Heart left ventricle (tissue), 16 donors: ENCODE results near the gene NAP1L4. TPM values are rescaled to one million over a fixed set of nuclear protein-coding genes. Genes with fewer than 3 reads are reported as not detected.

ENCODE experiments used
- ATAC-seq, 4 donors: fragments of 200-7000 bp; cut with Tn5 transposase; one replicate each; pipeline ENCODE4 v1.9.1; 2020 to 2022; ENCODE audit warnings: moderate library complexity in 4 of 4, mild to moderate bottlenecking in 3 of 4, moderate number of reproducible peaks in 1 of 4
- DNase-seq, 5 donors: peaks; one replicate each; pipeline ENCODE4 v3.0.0-alpha.2; 2020
- H3K27ac ChIP-seq, 12 donors: fragments of 200-600 bp; sonication (generic) in 4 of 12; one replicate each; pipeline versions ENCODE4 v1.5.0 to v1.8.0; 2016 to 2022; ENCODE audit warnings: mild to moderate bottlenecking in 2 of 12
- H3K27me3 ChIP-seq, 9 donors: fragments of 200-600 bp; sonication (generic) in 2 of 9; one replicate each; pipeline versions ENCODE4 v1.5.1 to v1.8.0; 2016 to 2022; ENCODE audit warnings: mild to moderate bottlenecking in 3 of 9
- H3K36me3 ChIP-seq, 9 donors: fragments of 200-600 bp; sonication (generic) in 2 of 9; one replicate each; pipeline versions ENCODE4 v1.5.0 to v1.8.0; 2018 to 2022; ENCODE audit warnings: mild to moderate bottlenecking in 2 of 9
- H3K4me1 ChIP-seq, 12 donors: fragments of 200-600 bp; sonication (generic) in 4 of 12; one replicate each; pipeline versions ENCODE4 v1.5.0 to v1.8.0; 2016 to 2022; ENCODE audit warnings: mild to moderate bottlenecking in 3 of 12
- H3K4me3 ChIP-seq, 12 donors: fragments of 200-600 bp; sonication (generic) in 4 of 12; one replicate each; pipeline versions ENCODE4 v1.5.0 to v1.8.0; 2017 to 2022; ENCODE audit warnings: mild to moderate bottlenecking in 9 of 12, moderate library complexity in 4 of 12
- H3K9me3 ChIP-seq, 12 donors: fragments of 200-600 bp; sonication (generic) in 4 of 12; one replicate each; pipeline versions ENCODE4 v1.5.0 to v1.8.0; 2016 to 2022; ENCODE audit warnings: mild to moderate bottlenecking in 1 of 12
- POLR2A ChIP-seq, 2 donors: fragments of 450-650 bp; IDR thresholded peaks; one replicate each; pipeline ENCODE4 v1.6.1; 2017; ENCODE audit warnings: antibody characterized with exemption in 2 of 2, mild to moderate bottlenecking in 2 of 2, moderate library complexity in 2 of 2
- WGBS, 4 donors: extraction: QIAGEN DNeasy Blood & Tissue Kit in 2 of 4; methylation state at CpG; one replicate each; pipeline versions ENCODE4 v1.1.5 to v1.1.7; 2013 to 2018; 5-methylcytosine and 5-hydroxymethylcytosine counted together
- intact Hi-C, 10 donors: fragments of 100-400 bp; cut with DNase I; formaldehyde crosslinking; loops; one replicate each; pipeline versions ENCODE4 v1.11.1 to v1.14.2; 2022
- polyA plus RNA-seq, 2 donors: library from polyadenylated mRNA; stranded (reverse); fragments of 200-250 nt; gene quantifications; one replicate each; pipeline ENCODE4 v1.2.3, GENCODE V29; 2013
- total RNA-seq, 9 donors: library from RNA; depleted of rRNA in 2 of 9; stranded (reverse); fragments of >200 nt in 2 of 9; fragmentation: NEBNext Ultra II Directional in 3 of 9; extraction: Animal tissue kit (Norgen Biotek cat#: 25700) in 3 of 9; gene quantifications; one replicate each; pipeline versions ENCODE4 v1.1.0 to v1.2.4, GENCODE V29; 2016 to 2023
- TF ChIP-seq, protein P1 (sequence below), 12 donors: fragments of 200-600 bp; sonication (generic) in 4 of 12; IDR thresholded peaks; one replicate each; pipeline versions ENCODE4 v1.5.0 to v1.8.0; 2018 to 2022; ENCODE audit warnings: antibody characterized with exemption in 12 of 12, mild to moderate bottlenecking in 5 of 12
- donor health status: ischemic (EF 13 %, LVEDD 7.1; RV severe dilation, severe dysfunction).
- donor health status: healthy with polysubstance abuse.
- donor health status: DM: no; HTN: yes; CAD: no.
- donor health status: DM: no; HTN: no; CAD: no.
- donor health status: ischemic (EF 25% LVEDD 6.9; RV normal size, moderate dysfunction).
- donor health status: ischemic (EF 25% LVEDD 5.7; RV mildly dilated, moderate dysfunction).
- donor health status: healthy.
- donor health status: DM: yes; HTN: yes; CAD: no.
- donor health status: ischemic (EF 35%, LVEDD 5.7; RV mildly dilated, moderate dysfunction).
- donor health status: nonischemic (EF 11% LVEDD 7.7; RV severe dilation, severe dysfunction).
- donor health status: DM: yes; HTN: yes; CAD: no.
- donor health status: PGD.
- donor health status: ischemic (EF 29% LVEDD 5.4; RV normal size, mild dysfunction).
- donor health status: nonischemic (EF 23%, LVEDD 6.1; RV moderate dilation, normal function).

Gene NAP1L4
- total and polyA plus RNA-seq, 11 donors, result 119 to 216 (median 167) TPM

DNA sequence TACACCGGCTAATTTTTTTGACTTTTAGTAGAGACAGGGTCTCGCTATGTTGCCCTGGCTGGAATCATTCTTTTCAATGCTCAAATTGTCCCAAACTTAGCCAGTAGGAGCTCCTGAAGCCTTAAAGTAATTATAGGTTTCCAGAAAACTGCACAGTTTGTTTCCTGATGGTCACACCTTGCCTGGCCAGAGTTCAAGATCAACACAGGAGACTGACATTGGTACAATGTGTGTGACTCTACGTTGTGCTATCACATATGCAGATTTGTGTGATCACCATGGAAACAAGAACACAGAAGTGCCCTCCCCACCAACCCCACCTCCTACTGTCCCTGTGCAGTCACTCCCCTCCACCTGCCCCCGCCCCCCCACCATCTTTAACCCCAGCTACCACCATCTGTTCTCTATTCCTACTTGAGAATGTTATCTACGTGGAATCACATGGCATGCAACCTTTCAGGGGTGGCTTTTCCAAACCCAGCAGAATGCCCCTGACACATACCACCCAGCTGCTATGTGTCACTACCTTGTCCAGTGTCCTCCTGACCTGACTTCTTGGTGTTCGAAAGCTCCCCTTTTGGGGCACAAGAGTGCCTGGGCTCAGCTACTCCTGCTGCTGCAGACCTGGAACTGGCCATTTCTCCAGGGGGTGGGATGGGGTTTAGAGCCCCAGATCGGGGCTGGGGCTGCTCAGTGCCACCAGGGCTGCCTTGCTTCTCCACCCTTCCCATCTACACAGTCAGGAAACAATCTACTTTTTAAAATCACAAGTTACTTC is 6.1 kb upstream of the NAP1L4 start:
- intact Hi-C loops, result loop anchor here in 1 of 10 donors (5.0 kb wide), 1 partner anchor 306 kb away; no protein-coding TSS in a partner anchor
- H3K9me3 ChIP-seq, result no peaks in the 10 kb centered on the region
- no peak overlapping the region for H3K4me3 ChIP-seq
- peaks cover 0 to 38% (median 31%) of the 10 kb centered on the region in 9 donors for H3K36me3 ChIP-seq
- H3K27me3 ChIP-seq, result no peaks in the 10 kb centered on the region
- H3K27ac ChIP-seq, result no peak overlapping the region
- TF ChIP-seq, protein P1, sequence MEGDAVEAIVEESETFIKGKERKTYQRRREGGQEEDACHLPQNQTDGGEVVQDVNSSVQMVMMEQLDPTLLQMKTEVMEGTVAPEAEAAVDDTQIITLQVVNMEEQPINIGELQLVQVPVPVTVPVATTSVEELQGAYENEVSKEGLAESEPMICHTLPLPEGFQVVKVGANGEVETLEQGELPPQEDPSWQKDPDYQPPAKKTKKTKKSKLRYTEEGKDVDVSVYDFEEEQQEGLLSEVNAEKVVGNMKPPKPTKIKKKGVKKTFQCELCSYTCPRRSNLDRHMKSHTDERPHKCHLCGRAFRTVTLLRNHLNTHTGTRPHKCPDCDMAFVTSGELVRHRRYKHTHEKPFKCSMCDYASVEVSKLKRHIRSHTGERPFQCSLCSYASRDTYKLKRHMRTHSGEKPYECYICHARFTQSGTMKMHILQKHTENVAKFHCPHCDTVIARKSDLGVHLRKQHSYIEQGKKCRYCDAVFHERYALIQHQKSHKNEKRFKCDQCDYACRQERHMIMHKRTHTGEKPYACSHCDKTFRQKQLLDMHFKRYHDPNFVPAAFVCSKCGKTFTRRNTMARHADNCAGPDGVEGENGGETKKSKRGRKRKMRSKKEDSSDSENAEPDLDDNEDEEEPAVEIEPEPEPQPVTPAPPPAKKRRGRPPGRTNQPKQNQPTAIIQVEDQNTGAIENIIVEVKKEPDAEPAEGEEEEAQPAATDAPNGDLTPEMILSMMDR (IDR thresholded peaks at IDR 0.05), result no peak
- TF ChIP-seq POLR2A (IDR thresholded peaks at IDR 0.05), result no peak
- no peak for DNase-seq
- no peak for ATAC-seq
- WGBS, 4 donors, result 85 to 88% (median 86%) methylated on average over 6 to 7 of the region's 7 CpGs
- peaks cover 0 to 24% (median 11%) of the 10 kb centered on the region in 12 donors for H3K4me1 ChIP-seq

DNA sequence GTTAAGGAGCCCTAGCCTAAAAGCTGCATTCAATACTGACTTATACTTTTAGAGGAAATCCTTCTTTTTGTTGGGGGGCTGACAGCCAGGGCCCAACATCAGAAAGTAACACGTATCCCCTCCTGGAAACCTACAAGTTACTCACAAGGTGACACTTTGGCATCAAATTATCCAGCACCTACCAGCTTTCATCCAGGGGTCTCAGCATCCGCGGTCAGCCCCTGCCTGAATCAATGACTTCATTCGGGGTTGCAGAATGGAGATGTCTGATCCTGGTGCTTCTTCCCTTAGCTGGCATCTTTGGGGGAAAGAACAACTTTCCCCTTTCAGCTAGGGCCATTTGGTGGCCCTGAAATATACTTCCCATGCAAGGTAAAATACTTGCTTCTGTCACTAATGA is 5.3 kb upstream of the NAP1L4 start:
- 89 to 97% (median 95%) methylated on average over 4 of the region's 4 CpGs for WGBS, 4 donors
- H3K4me3 ChIP-seq, result no peak overlapping the region
- DNase-seq (no peak), ATAC-seq (no peak)
- no peaks in the 10 kb centered on the region for H3K27me3 ChIP-seq
- peaks cover 0 to 30% (median 17%) of the 10 kb centered on the region in 12 donors for H3K4me1 ChIP-seq
- H3K36me3 ChIP-seq, result peaks cover 0 to 29% (median 22%) of the 10 kb centered on the region in 9 donors
- H3K9me3 ChIP-seq, result no peaks in the 10 kb centered on the region
- no peak overlapping the region for H3K27ac ChIP-seq
- TF ChIP-seq, protein P1 (IDR thresholded peaks at IDR 0.05), result no peak
- no peak for TF ChIP-seq POLR2A (IDR thresholded peaks at IDR 0.05)
- intact Hi-C loops, result loop anchor here in 1 of 10 donors (5.0 kb wide), 1 partner anchor 305 kb away; no protein-coding TSS in a partner anchor

DNA sequence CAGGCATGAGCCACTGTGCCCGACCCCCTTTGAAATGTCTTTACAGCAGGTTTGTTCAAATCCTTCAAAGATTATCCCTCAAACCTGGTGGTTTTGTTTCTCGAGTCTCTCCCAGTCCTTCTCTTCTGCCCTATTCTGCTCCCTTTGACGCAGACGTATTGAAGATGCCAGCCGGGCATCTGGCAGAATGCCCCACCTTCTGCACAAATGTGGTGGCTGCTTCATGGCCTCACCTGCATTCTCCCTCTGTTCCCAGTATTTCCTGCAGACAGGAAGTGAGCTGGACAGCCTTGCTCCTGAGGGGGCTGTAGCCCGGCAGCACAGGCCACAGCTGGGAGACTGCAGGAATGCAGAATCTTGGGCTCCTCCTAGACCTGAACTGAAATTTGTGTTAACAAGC is 4.8 kb upstream of the NAP1L4 start:
- intact Hi-C loops, result loop anchor here in 1 of 10 donors (5.0 kb wide), 1 partner anchor 305 kb away; no protein-coding TSS in a partner anchor
- H3K9me3 ChIP-seq, result no peaks in the 10 kb centered on the region
- peaks cover 0 to 29% (median 17%) of the 10 kb centered on the region in 12 donors for H3K4me1 ChIP-seq
- H3K4me3 ChIP-seq, result no peak overlapping the region
- DNase-seq, result no peak
- TF ChIP-seq, protein P1 (IDR thresholded peaks at IDR 0.05), result no peak
- no peak for TF ChIP-seq POLR2A (IDR thresholded peaks at IDR 0.05)
- no peaks in the 10 kb centered on the region for H3K27me3 ChIP-seq
- H3K27ac ChIP-seq, result no peak overlapping the region
- peaks cover 0 to 25% (median 18%) of the 10 kb centered on the region in 9 donors for H3K36me3 ChIP-seq
- WGBS, 4 donors, result 79 to 89% (median 86%) methylated on average over 6 of the region's 6 CpGs
- no peak for ATAC-seq

DNA sequence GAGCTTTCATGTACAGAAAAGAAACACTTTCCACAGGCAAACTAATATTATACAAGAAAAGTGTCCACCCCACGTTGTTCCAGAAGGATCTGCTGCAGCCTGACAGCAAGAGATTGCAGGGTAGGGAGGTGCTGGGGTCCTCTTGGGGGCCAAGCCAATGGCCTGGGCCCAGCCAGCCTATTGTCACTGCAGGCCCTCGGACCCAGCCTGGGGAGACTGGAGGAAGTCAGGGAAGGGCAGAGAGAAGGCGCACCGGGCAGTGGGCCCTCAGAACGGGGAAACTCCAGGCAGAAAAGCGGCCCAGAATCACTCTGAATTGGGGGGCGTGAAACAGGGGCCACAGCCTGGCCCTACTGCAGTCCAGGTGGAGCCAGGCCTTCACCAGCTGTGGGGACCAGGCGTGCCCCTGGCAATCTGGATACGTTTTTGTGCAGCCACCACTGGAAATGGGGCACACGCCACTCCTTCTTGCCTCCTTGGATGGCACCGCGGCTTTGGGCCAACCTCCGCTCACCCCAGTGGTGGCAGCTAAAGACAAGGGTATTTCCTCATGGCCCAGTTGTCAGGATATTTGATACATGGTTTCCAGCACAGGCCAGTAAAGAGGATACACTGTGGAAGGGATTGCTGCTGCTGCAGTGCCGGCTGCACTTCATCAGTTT is 3.9 kb upstream of the NAP1L4 start:
- no peak overlapping the region for H3K4me3 ChIP-seq
- H3K27me3 ChIP-seq, result no peaks in the 10 kb centered on the region
- H3K4me1 ChIP-seq, result peaks cover 0 to 23% (median 10%) of the 10 kb centered on the region in 12 donors
- DNase-seq (no peak), ATAC-seq (no peak)
- 82 to 92% (median 87%) methylated on average over 14 of the region's 14 CpGs for WGBS, 4 donors
- intact Hi-C loops, result loop anchor here in 1 of 10 donors (5.0 kb wide), 1 partner anchor 304 kb away; no protein-coding TSS in a partner anchor
- H3K27ac ChIP-seq, result no peak overlapping the region
- no peaks in the 10 kb centered on the region for H3K9me3 ChIP-seq
- peaks cover 0 to 16% (median 10%) of the 10 kb centered on the region in 9 donors for H3K36me3 ChIP-seq
- TF ChIP-seq POLR2A (IDR thresholded peaks at IDR 0.05), result no peak
- TF ChIP-seq, protein P1 (IDR thresholded peaks at IDR 0.05), result no peak
